Measurements from ENCODE around the gene ACTR3. TPM values are rescaled to one million over a fixed set of nuclear protein-coding genes. Genes with fewer than 3 reads are reported as not detected.
A peak's percentile ranks its signal among the peaks of the same experiment; 100 is the strongest.

ACTR3 gene
- total RNA-seq, 1 experiment from 2014 or later, result 197 TPM

- DNase-seq (no peak), ATAC-seq (no peak)
- no TSS peak for BruUV-seq (replicated peaks)
- no peak overlapping the region for H3K4me3 ChIP-seq (ENCODE audit: low read length)
- no peaks in the 10 kb centered on the region for H3F3A ChIP-seq (ENCODE audit: low read length, unreplicated experiment)
- TF ChIP-seq CTCF (conservative IDR thresholded peaks at IDR 0.05; ENCODE audit: low read depth, low read length), result no peak
- TF ChIP-seq EZH2 (IDR thresholded peaks at IDR 0.05; ENCODE audit: low read length, unreplicated experiment), result no peak
- no peak for TF ChIP-seq EZH2phosphoT487 (IDR thresholded peaks at IDR 0.05; ENCODE audit: borderline replicate concordance, low read length)
- no peaks in the 10 kb centered on the region for H3K27me3 ChIP-seq (ENCODE audit: low read length)
- peaks cover 6% of the 10 kb centered on the region; the same call in 1 of the 2 replicates for H3K36me3 ChIP-seq (ENCODE audit: low read depth, low read length)
- no peak overlapping the region for H3K9ac ChIP-seq (ENCODE audit: low read length)
- no peak overlapping the region for H2AFZ ChIP-seq (ENCODE audit: low read length)
- 0 out of 2 replicates have a peak overlapping the region, but pooled peaks have one; percentile 3 for H3K4me2 ChIP-seq (ENCODE audit: low read length)
- ChIA-PET POLR2A (ENCODE audit: unreplicated experiment) (no interaction called here), CTCF (no interaction called here)
- H3K79me2 ChIP-seq (ENCODE audit: low read length), result peaks cover 100% of the 10 kb centered on the region
- intact Hi-C loops (cut with micrococcal nuclease), result no loop called here
- peaks cover 81% of the 10 kb centered on the region for H4K20me1 ChIP-seq (ENCODE audit: low read length)
- H3K9me2 ChIP-seq (replicated peaks; ENCODE audit: low read length), result no peaks in the 10 kb centered on the region
- H3K27ac ChIP-seq (ENCODE audit: low read length), result no peak overlapping the region
- H3K4me1 ChIP-seq (ENCODE audit: insufficient read depth, low read length), result peaks cover 41% of the 10 kb centered on the region
- no peaks in the 10 kb centered on the region for H3K9me3 ChIP-seq (ENCODE audit: low read length)
Measured at GRCh38 chr2:113898081-113898480, 8.2 kb downstream of the ACTR3 start.

DNA sequence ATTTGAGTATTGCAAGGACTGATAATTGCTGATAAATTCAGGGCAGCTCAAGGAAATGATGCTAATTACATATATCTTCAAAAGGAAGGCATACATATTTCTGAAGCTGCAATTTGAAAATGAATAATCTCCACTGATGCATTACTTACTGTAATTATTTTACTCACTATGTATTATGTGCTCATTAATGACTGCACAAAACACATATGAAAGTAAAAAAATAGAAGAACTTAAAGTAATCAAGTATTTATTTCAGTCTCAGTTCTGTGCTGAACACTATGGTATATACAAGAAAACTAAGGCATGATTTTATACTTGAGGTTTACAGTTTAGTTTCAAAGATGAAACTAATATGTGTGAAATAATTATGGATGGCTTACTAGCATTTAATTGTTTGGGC is 9.3 kb downstream of the ACTR3 start:
- POLR2A ChIA-PET (ENCODE audit: unreplicated experiment), result no interaction called here

More for the DNA sequence above, 9.3 kb downstream of the ACTR3 start:
- Histone ChIP-seq H2AFZ (ENCODE audit: low read length) (no peak overlapping the region), H3K27ac (ENCODE audit: low read length) (no peak overlapping the region), H3K4me1 (ENCODE audit: insufficient read depth, low read length) (peaks cover 31% of the 10 kb centered on the region), H4K20me1 (ENCODE audit: low read length) (peaks cover 84% of the 10 kb centered on the region), H3K36me3 (ENCODE audit: low read depth, low read length) (peaks cover 4% of the 10 kb centered on the region; the same call in 1 of the 2 replicates), H3K4me2 (ENCODE audit: low read length) (no peak overlapping the region), H3K79me2 (ENCODE audit: low read length) (peaks cover 100% of the 10 kb centered on the region), H3K9me3 (ENCODE audit: low read length) (no peaks in the 10 kb centered on the region), H3K9me2 (replicated peaks; ENCODE audit: low read length) (no peaks in the 10 kb centered on the region), H3K4me3 (ENCODE audit: low read length) (no peak overlapping the region), H3K9ac (ENCODE audit: low read length) (no peak overlapping the region), H3F3A (ENCODE audit: low read length, unreplicated experiment) (no peaks in the 10 kb centered on the region), H3K27me3 (ENCODE audit: low read length) (no peaks in the 10 kb centered on the region)
- CTCF ChIA-PET, result no interaction called here
- TF ChIP-seq EZH2phosphoT487 (IDR thresholded peaks at IDR 0.05; ENCODE audit: borderline replicate concordance, low read length), result no peak
- TF ChIP-seq CTCF (conservative IDR thresholded peaks at IDR 0.05; ENCODE audit: low read depth, low read length), result no peak
- no peak for TF ChIP-seq EZH2 (IDR thresholded peaks at IDR 0.05; ENCODE audit: low read length, unreplicated experiment)
- intact Hi-C loops (cut with micrococcal nuclease), result no loop called here
- no TSS peak for BruUV-seq (replicated peaks)
- DNase-seq (no peak), ATAC-seq (no peak)

Measured in PC-3 (cell line).